Hematopoietic multipotent progenitor cell treated with erythropoietin and hydrocortisone succinate and interleukin-3 and kit ligand, for 8 days (in vitro differentiated cells): ENCODE results near the gene BAIAP3.

ENCODE experiments used
- DNase-seq: peaks from one replicate; pipeline ENCODE4 v3.0.0-alpha.2; 2015

BAIAP3 gene

GRCh38 chr16:1299012-1299867 is 34.2 kb upstream of the BAIAP3 start:
- no peak for DNase-seq

GRCh38 chr16:1299868-1300203 is 33.6 kb upstream of the BAIAP3 start:
- DNase-seq: no peak

GRCh38 chr16:1300664-1301476 is 32.6 kb upstream of the BAIAP3 start:
- peak; percentile 47 for DNase-seq

- no peak for DNase-seq
Measured at GRCh38 chr16:1301562-1301961, 31.9 kb upstream of the BAIAP3 start.

- no peak for DNase-seq
Measured at GRCh38 chr16:1305823-1306222, 27.6 kb upstream of the BAIAP3 start.

GRCh38 chr16:1306334-1306733 is 27.1 kb upstream of the BAIAP3 start:
- DNase-seq: no peak

- peak; percentile 56 for DNase-seq
Measured at GRCh38 chr16:1308036-1308976, 25.1 kb upstream of the BAIAP3 start.

- peak; percentile 97 for DNase-seq
Measured at GRCh38 chr16:1308977-1309885, 24.2 kb upstream of the BAIAP3 start, which contains the start of gene UBE2I. Gene UBE2I (plus strand): TSS chr16:1309636. CDS start chr16:1314031, 4,395 bp downstream.

- peak; percentile 33 for DNase-seq
Measured at GRCh38 chr16:1309888-1310831, 23.3 kb upstream of the BAIAP3 start.

- DNase-seq: peak; percentile 22
Measured at GRCh38 chr16:1310832-1311200, 22.6 kb upstream of the BAIAP3 start.

- DNase-seq: no peak
Measured at GRCh38 chr16:1311212-1311737, 22.2 kb upstream of the BAIAP3 start.

GRCh38 chr16:1311738-1312466 is 21.5 kb upstream of the BAIAP3 start:
- DNase-seq: peak; percentile 34

- DNase-seq: no peak
Measured at GRCh38 chr16:1312467-1312816, 21.0 kb upstream of the BAIAP3 start.

GRCh38 chr16:1312903-1313302 is 20.5 kb upstream of the BAIAP3 start:
- DNase-seq: no peak

- DNase-seq: no peak
Measured at GRCh38 chr16:1313721-1314369, 19.6 kb upstream of the BAIAP3 start.

GRCh38 chr16:1314399-1315068 is 18.9 kb upstream of the BAIAP3 start:
- DNase-seq: no peak

- no peak for DNase-seq
Measured at GRCh38 chr16:1315081-1316032, 18.1 kb upstream of the BAIAP3 start.
